ENCODE measurements around the gene CRISP1.
"Not testable (repeated sequence)": the region's sequence is repeated elsewhere in the genome, so short reads cannot be mapped to it uniquely, and the experiment has no call there.

CRISP1 gene

GRCh38 chr6:49839957-49840356 lies 26.4 kb downstream of the CRISP1 start:
- no peak for DNase-seq (ENCODE audit: low read depth in 2 of 2)

DNA sequence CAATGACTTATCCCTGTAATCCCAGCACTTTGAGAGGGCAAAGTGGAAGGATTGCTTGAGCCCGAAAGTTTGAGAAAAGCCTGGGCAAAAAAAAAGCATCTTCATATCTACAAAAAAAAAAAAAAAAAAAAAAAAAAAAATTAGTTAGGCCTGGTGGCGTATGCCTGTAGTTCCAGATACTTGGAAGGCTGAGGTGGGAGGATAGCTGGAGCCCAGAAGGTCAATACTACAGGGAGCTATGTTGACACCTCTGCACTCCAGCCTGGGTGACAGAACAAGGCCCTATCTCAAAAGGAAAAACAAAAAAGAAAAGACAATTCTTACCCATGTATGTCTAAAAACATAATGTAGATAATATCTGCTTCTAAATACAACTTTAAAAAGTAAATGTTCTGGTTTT lies 27.2 kb downstream of the CRISP1 start:
- DNase-seq (ENCODE audit: low read depth in 2 of 2), result no peak

- no peak for DNase-seq (ENCODE audit: low read depth in 2 of 2)
These were observed 31.2 kb downstream of the CRISP1 start for GRCh38 chr6:49835140-49835539.

- no peak for DNase-seq (ENCODE audit: low read depth in 2 of 2)
These were observed 32.9 kb downstream of the CRISP1 start for GRCh38 chr6:49833386-49833785.

DNA sequence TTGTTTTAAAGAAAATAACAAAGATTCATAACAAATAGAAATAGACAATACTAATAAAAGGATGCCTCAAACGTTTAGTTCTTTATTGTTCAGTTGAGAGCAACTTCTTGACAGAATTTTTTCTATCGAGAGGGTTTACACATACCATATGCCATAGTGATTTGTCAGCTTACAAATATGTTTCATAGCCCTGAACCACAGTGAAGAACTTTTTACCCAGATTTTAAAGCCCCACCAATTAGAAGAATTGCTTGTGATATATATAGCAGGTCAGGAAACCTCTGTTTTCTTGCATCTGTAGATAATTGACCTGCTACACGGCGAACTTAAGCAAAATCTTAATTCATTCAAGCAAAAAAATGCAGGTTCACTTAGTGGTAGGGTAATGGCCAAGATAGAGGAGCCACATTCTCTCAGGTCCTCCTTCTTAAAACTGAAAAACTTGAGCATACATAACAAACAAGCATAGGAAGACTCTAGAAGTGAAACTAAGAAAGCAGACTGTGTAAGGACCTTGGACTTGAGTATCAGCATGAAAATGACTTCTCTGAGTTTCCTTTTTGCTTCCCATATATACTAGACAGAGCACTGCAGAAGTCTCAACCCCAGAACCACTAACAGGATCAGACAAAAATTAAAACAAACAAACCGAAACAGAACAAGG lies 39.5 kb downstream of the CRISP1 start:
- DNase-seq (ENCODE audit: low read depth in 2 of 2), result no peak

- DNase-seq (ENCODE audit: low read depth in 2 of 2), result no peak
These were observed 51.2 kb downstream of the CRISP1 start for GRCh38 chr6:49815166-49815565.

DNA sequence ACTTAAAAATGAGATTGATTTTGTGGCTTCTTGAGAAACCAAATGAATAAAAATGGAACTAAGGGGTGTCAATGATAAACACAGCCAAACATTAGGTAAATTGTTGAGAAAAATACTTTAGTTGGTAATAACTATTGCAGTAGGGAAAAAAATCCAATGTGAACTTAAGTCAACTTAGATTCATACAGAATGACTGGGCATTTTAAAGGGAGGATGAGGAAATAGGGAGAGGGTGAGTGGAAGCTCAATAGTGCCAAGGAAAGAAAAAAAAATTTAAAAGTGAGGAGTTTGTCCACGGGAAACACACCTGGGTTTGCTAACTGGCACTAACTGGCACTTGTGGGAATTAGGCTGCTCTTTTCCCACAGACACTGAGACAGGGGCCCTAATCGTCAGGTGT lies 53.1 kb downstream of the CRISP1 start:
- DNase-seq (ENCODE audit: low read depth in 2 of 2), result no peak

- no peak for DNase-seq (ENCODE audit: low read depth in 2 of 2)
These were observed 60.2 kb downstream of the CRISP1 start for GRCh38 chr6:49806145-49806544.

- no peak for DNase-seq (ENCODE audit: low read depth in 2 of 2)
These were observed 61.1 kb downstream of the CRISP1 start for GRCh38 chr6:49805246-49805645.

DNA sequence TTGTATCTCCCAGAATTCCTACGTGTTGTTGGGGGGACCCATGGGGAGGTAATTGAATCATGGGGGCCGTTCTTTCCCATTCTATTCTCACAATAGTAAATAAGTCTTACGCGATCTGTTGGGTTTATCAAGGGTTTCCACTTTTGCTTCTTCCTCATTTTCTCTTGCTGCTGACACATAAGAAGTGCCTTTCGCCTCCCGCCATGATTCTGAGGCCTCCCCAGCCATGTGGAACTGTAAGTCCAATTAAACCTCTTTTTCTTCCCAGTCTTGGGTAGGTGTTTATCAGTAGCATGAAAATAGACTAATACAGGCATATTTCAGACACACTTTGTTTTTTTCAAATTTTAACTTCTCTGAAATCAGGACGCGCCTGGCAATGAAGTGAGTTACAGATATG lies 64.8 kb downstream of the CRISP1 start:
- no peak for DNase-seq (ENCODE audit: low read depth in 2 of 2)

- no peak for DNase-seq (ENCODE audit: low read depth in 2 of 2)
These were observed 67.2 kb downstream of the CRISP1 start for GRCh38 chr6:49799090-49799489.

GRCh38 chr6:49796842-49797455 lies 69.4 kb downstream of the CRISP1 start:
- not testable (repeated sequence) for DNase-seq (ENCODE audit: low read depth in 2 of 2)

DNA sequence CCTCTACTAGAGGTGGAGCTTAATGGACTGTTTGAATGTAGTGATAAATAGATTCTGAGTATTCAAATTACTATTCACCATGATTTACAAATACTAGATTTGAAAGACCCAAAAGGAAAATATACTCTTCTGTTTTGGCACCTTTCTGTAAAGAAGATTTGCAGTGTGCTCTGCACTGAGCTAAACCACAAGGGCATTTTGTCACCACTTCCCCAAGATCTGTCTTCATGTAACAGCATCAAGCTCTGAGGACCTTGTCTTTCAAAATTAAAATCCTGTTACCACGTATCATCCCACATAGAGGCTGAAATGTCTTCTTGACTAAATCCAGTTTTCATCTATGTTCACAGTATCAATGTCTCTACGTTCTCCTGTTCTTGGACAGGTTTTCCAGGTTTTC lies 76.0 kb downstream of the CRISP1 start:
- no peak for DNase-seq (ENCODE audit: low read depth in 2 of 2)

DNA sequence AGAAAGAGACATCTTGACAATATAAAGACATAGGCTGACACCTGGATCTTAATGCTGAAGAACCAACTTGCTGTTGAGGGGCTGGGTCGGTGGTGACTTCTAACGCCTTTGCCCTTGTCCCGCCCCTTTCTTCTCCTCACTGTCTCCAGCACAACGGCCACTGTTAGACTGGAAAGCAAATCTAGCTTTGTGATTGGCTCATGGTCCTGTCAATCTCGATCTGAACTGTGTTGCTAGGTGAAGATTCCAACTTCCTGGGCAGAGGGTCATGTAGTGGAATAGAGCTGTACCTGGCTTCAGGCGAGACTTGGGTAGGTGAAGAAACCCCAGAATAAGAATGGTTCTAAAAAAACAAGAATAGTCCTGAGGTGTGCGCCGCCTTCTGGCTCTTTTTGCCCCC lies 79.2 kb downstream of the CRISP1 start, which contains the start of gene PGK2:
TSS of gene PGK2 (minus strand) at position 110 of the 400 bp plus-strand sequence. CDS start at position 12, 98 bp downstream.
- no peak for DNase-seq (ENCODE audit: low read depth in 2 of 2)

DNA sequence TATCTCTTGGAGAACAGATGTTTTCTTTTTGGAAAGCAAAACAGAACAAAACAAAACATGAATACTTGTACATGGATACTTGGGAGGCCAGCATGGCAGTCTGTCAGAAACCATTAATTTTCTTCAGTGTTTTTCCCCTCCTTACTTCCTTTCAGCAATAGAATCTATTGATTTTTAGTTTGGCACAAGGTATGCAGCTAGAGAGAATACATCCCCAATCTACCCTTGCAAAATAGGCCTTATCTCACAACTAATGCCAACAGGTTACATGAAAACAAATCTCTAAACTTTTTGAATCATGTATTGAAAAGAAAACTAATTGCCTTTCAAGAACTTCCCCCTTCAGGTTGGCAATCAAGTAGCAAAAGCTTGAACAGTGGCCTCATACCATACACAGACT lies 82.1 kb downstream of the CRISP1 start:
- no peak for DNase-seq (ENCODE audit: low read depth in 2 of 2)
